Loucy (cell line): Measurements from ENCODE around the gene CLK2.

Experiments
- EZH2phosphoT487 ChIP-seq: fragments of 200-600 bp; IDR thresholded peaks from 2 replicates; pipeline ENCODE4 v1.6.1; 2018; ENCODE audit warnings: antibody characterized with exemption, mild to moderate bottlenecking, moderate library complexity, borderline replicate concordance
- TF ChIP-seq, protein P1 (sequence below): fragments of 200-600 bp; sonication (generic); conservative IDR thresholded peaks from 2 replicates; pipeline ENCODE4 v1.5.1; 2014; ENCODE audit warnings: mild to moderate bottlenecking, antibody characterized with exemption, low read length

DNA sequence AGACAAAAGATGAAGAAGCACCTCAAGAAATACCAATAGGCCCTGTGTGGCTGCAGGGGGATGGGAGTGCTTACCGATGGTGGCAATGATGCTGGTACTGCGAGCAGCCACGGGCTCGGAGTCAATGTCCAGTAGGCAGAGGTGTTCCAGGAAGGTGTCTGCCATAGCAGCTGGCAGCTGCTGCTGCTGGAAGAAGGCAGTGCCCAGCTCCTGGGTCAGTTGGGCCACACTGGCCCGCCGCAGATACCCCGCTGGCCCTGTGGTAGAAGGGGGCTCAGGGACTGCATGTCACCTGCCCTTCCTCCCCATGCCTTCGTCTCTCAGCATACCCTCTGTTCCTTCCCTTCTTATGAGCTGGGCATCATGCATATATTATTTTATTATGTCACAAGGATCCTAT lies 26.7 kb upstream of the CLK2 start:
- TF ChIP-seq, protein P1, sequence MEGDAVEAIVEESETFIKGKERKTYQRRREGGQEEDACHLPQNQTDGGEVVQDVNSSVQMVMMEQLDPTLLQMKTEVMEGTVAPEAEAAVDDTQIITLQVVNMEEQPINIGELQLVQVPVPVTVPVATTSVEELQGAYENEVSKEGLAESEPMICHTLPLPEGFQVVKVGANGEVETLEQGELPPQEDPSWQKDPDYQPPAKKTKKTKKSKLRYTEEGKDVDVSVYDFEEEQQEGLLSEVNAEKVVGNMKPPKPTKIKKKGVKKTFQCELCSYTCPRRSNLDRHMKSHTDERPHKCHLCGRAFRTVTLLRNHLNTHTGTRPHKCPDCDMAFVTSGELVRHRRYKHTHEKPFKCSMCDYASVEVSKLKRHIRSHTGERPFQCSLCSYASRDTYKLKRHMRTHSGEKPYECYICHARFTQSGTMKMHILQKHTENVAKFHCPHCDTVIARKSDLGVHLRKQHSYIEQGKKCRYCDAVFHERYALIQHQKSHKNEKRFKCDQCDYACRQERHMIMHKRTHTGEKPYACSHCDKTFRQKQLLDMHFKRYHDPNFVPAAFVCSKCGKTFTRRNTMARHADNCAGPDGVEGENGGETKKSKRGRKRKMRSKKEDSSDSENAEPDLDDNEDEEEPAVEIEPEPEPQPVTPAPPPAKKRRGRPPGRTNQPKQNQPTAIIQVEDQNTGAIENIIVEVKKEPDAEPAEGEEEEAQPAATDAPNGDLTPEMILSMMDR = no peak
- no peak for TF ChIP-seq EZH2phosphoT487
